GM21723 (cell line): ENCODE measurements around the gene NCAPH2.

Experiments
- ATAC-seq: cut with Tn5 transposase; IDR thresholded peaks from one replicate; pipeline ENCODE4 v1.9.1; 2021; ENCODE audit warnings: mild to moderate bottlenecking, moderate library complexity; ENCODE audit not compliant: unreplicated experiment

The NCAPH2 gene

GRCh38 chr22:50545522-50546325 is 37.7 kb downstream of the NCAPH2 start, which contains the start of gene KLHDC7B:
KLHDC7B (plus strand) TSS chr22:50545899; CDS start chr22:50546244, 345 bp downstream.
- ATAC-seq = no peak

- ATAC-seq = no peak
These were observed 38.6 kb downstream of the NCAPH2 start for GRCh38 chr22:50546326-50547262.

DNA sequence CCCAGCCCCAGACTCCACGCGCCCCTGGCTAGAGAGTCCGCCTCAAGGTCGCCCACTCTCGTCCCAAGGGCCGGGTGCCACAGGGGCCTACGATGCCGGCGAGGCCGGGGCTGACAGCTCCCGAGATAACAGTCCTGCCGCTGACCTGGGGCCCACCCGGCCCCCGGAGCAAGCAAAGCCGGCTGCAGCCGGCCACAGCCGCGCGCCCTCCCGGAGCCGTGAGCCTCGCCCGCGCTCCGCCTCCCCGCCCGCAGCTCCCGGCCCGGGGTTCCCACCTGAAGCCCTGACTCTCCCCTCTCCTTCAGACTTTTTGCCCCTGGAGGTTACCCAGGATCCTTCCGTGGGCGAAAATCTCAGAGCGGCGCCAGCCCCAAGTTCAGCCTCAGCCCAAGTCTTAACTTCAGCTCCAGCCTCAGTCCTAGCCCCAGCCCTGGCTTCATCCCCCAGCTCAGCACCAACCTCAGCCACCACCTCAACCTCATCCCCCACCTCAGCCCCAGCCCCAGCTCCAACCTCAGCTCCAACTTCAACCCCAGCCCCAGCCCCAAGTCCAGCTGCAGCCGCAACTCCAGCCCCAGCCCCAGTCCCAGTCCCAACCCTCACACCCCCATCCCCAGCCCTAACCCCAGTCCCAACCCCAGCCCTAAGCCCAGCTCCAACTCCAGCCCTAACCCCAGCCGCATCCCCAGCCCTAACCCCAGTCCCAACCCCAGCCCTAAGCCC is 39.4 kb downstream of the NCAPH2 start:
- ATAC-seq = no peak

DNA sequence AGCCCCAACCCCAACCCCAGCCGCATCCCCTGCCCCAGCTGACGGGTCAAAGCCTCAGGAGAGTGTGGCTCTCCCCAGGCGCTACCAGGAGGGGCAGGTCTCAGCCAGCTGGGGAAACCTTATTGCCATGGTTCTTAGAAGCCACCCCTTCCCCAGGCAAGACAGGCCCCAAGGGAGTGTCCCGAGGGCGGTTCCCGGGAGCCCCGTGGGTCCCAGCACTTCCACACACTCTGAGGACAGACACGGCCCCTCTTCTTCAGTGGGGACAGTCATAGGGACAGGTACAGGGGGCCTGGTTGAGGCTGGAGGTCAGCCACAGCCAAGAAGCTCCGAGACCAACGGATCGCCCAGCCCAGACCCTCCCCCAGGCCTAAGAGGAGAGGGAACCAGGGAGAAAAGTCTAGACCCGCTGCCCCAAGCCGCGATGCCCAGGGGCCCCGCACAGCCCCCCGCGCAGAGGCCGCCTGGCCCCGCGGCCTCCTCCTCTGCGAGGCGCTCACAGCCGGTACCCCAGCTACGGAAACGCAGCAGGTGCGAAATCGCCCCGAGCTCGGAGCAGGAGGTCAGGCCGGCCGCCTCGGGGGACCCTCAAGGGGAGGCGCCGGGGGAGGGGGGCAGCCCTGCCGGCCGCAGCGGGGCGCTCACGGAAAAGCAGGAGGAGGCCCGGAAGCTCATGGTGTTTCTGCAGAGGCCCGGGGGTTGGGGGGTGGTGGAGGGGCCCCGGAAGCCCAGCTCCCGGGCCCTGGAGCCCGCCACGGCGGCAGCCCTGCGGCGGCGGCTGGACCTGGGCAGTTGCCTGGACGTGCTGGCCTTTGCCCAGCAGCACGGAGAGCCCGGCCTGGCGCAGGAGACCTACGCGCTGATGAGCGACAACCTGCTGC is 40.3 kb downstream of the NCAPH2 start:
- no peak for ATAC-seq

GRCh38 chr22:50548921-50549790 is 41.1 kb downstream of the NCAPH2 start:
- ATAC-seq = no peak

GRCh38 chr22:50550395-50550794 is 42.4 kb downstream of the NCAPH2 start:
- ATAC-seq = no peak

DNA sequence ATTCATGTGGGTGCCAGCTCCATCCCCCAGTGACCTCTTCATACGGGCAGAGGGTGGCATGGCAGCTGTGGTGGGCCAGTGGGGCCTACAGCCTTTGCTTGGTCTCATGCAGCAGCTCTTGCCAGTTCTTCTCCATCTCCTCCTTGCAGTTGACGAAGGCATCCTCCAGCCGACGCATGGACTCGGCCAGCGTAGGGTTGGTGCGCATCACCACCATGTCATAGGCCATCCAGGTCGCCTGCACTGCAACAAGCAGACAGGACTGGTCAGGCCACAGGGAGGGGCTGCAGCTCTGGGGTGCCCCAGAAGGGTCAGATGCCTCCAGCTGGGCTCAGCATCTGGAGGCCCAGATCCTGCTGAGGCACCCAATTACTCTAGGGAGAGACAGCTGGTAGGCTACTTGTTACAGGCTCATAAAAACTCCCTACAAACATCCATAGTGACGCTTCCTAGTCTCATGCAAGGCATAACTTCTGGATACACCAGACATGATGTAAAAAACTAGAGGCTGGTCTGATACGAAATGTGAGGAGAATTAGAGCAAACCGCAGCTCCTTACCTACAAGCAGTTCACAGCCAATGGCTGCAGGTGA is 43.2 kb downstream of the NCAPH2 start:
- ATAC-seq = no peak

- ATAC-seq = no peak
These were observed 45.3 kb downstream of the NCAPH2 start for GRCh38 chr22:50553310-50553709.

- ATAC-seq = no peak
These were observed 48.7 kb downstream of the NCAPH2 start for GRCh38 chr22:50556703-50557102.

- no peak for ATAC-seq
These were observed 52.0 kb downstream of the NCAPH2 start for GRCh38 chr22:50560034-50560433.

DNA sequence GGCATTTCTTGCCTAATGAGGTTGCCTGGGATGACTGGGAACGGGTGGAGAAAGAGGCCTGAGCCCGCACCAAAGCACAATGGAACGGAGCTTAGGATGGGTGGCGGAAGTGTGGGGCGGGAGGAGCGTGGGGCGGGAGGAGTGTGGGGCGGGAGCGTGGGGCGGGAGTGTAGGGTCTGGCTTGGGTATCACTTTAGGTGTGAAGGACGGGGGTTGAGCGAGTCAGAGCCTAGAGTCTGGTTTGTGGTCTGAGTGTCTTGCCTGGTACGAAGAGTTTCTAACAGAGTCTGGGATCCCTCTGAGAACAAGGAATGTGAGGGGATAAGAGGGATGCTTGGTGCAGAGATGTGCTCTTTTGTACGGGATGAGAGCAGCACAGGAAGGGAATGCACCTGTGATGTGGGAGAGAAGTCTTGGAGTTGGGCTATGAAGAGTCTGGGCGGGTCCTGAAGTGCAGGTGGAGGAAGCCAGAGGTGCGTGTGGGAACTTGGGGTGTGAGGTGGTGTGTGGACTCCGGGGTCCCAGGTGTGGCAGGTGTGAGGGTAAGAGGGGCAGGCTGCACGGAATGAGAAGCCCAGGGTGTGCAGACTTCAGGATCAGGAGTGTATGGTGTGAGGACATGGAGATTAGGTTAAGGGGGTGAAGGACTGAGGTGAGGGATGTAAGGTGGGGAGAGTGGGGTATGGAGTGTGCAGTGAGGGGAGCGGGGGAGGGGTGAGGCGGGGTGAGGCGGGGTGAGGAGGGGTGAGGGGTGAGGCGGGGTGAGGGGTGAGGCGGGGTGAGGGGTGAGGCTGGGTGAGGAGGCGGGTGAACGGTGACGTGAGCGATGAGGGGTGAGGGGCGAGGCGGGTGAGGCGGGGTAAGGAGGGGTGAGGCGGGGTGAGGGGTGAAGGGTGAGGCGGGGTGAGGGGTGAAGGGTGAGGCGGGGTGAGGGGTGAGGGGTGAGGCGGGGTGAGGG is 53.7 kb downstream of the NCAPH2 start:
- no peak for ATAC-seq

GRCh38 chr22:50562523-50563412 is 54.7 kb downstream of the NCAPH2 start, which contains the start of gene SYCE3:
SYCE3 (minus strand) TSS chr22:50562919; CDS start chr22:50556405, 6,514 bp downstream.
- ATAC-seq = peak; percentile 89

DNA sequence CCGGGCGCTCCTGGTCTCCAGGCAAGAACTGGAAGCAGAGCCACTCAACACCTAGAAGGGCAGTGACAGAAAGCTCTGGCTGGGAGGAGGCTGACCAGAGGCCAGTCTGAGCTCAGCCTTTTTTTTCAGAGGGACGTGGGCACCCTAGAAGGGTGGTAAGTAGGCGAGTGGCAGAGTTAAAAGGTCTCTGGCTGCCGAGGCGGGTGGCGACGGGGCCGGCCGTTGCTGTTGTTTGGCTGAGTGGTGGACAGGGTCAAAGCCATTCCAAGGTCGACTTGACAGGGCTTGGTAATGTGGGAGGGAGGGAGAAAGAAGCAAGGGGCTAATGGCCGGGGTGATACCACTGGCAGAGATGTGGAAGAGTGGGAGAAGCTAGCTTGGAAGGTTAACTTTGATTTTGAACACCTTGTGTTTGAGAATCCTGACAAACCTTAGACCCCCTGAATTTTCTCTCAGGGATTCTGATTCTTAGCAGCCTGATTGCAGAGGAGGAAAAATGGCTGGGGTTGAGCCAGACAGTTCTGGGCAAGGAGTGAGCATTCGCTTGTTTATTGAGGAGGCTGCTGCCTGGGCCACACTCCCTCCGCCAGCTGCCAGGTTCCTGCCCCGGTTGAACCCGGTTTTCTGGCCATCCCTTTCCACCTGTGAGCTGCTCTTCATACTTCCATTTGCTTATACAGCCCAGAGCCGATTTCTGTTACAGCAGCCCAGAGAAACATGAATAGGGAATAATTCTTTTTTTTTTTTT is 55.6 kb downstream of the NCAPH2 start:
- ATAC-seq = peak; percentile 11

DNA sequence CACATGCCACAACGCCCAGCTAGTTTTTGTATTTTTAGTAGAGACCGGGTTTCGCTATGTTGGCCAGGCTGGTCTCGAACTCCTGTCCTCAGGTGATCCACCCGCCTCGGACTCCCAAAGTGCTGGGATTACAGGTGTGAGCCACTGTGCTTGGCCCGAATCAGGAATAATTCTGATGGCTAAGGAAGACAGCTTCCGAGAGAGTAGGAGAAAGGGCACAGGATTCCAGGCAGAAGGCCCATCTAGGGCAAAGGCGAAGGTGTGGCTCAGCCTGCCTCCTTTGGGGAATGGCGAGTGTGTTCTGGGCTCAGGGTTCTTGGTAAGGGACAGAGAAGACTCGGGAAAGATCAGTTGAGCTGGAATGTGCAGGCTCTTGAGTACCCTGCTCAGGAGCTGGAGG is 56.3 kb downstream of the NCAPH2 start:
- ATAC-seq = no peak

- ATAC-seq = no peak
These were observed 59.8 kb downstream of the NCAPH2 start for GRCh38 chr22:50567721-50568252.

DNA sequence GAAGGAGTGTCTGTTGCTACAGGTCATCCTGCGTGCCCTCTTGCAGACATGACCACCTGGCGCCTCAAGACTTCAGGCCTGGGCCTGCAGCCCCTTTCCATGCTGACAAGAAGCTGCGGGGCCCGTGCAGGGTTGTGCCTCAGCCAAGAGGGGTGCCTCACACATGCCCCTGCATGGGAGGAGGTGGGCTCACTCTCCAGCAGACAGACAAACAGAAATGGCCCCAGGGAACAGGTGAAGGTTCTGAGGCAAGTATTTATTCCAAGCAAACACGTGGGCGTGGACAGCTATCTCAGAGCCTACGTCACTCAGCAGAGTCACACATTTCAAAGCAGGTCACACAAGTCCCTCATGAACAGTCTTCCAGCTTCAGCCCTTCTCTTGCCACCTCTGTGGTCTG is 60.6 kb downstream of the NCAPH2 start:
- no peak for ATAC-seq
